ENCODE measurements around the gene TTC13. TPM values are rescaled to one million over a fixed set of nuclear protein-coding genes. Genes with fewer than 3 reads are reported as not detected.

Gene TTC13, protein sequence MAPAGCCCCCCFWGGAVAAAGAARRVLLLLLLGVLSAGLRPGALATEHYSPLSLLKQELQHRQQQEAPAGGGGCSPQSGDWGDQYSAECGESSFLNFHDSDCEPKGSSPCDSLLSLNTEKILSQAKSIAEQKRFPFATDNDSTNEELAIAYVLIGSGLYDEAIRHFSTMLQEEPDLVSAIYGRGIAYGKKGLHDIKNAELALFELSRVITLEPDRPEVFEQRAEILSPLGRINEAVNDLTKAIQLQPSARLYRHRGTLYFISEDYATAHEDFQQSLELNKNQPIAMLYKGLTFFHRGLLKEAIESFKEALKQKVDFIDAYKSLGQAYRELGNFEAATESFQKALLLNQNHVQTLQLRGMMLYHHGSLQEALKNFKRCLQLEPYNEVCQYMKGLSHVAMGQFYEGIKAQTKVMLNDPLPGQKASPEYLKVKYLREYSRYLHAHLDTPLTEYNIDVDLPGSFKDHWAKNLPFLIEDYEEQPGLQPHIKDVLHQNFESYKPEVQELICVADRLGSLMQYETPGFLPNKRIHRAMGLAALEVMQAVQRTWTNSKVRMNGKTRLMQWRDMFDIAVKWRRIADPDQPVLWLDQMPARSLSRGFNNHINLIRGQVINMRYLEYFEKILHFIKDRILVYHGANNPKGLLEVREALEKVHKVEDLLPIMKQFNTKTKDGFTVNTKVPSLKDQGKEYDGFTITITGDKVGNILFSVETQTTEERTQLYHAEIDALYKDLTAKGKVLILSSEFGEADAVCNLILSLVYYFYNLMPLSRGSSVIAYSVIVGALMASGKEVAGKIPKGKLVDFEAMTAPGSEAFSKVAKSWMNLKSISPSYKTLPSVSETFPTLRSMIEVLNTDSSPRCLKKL
- 4.1 and 7.8 TPM in 2 replicates for total RNA-seq

DNA sequence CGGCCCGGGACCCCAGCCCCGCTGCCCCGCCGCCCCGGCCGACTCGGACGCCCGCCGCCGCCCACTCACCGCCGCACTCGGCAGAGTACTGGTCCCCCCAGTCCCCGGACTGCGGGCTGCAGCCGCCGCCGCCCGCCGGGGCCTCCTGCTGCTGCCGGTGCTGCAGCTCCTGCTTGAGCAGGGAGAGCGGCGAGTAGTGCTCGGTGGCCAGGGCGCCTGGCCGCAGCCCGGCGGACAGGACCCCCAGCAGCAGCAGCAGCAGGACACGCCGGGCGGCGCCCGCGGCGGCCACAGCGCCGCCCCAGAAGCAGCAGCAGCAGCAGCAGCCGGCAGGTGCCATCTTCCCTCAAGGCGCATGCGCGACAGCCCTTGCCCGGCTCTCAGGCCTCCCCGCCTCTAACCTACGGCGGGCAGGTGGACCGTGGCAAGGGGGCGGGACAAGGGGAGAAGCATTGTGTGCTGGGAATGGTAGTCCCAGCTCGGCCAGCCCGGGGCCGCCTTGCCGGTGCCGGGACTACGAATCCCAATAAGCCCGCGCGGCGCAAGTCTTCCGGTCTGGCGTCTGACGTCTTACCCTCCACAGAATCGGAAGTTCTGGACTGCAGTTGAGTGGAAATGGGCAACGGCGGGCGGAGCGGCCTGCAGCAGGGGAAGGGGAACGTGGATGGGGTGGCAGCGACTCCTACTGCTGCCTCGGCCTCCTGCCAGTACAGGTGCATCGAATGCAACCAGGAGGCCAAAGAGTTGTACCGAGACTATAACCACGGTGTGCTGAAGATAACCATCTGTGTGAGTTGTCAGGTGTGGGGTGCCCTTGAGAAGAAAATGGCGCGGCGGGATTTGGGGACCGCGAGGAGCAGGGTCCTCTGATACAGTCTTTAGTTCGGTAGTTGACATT lies at the start of gene TTC13, which contains the start of gene ARV1:
TSS of gene TTC13 (minus strand) at position 371 of the 898 bp plus-strand sequence. CDS start at position 340, 31 bp downstream.
TSS of gene ARV1 (plus strand) at position 604 of the 898 bp plus-strand sequence. CDS start at position 616, 12 bp downstream.

DNA sequence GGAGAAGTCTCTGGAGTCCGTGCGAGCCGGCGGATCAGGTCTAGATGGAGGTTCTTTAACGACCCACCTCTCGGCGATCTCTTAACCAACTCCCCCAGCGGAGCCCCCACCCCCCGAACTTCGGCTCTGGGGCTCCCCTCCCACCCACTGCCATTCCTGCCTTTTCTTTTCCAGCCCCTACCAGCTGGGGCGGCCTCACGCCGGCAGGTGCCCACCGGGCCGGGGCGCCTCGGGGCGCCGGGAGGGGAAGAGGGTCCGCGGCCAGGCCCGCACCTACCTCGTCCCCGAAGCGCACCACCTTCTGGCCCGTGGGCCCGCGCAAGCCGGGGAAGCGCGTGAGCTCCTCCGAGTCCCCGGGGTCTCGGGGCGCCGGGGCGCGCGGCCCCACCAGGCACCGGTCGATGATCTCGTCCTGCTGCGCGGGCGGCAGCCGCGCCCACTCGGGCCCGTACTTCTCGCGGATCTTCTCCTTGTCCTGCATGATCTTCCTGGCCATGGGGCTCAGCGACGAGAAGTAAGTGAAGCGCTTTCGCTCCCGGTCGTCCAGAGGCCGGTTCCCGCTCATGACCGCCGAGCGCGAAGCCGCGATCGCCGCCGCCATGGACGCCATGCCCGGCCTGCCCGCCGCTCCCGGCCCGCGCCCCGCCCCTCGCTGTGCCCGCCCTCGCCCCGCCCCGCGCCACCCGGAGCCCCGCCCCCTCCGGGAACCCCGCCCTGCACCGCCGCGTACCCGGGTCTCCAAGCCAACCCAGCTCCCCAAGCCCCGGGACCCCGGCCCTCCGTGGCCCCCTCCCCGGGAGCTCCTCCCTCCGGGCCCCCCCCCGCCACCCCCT lies 110.5 kb downstream of the TTC13 start, which contains the start of gene C1orf198:
TSS of gene C1orf198 (minus strand) at position 619 of the 833 bp plus-strand sequence. CDS start at position 610, 9 bp downstream.

Other genes starting within 250 kb of the TTC13 start
- not detected in 2 replicates for gene CAPN9, start 231.5 kb downstream of the TTC13 start, total RNA-seq
- gene C1orf198, start 110.3 kb downstream of the TTC13 start, total RNA-seq = 9.3 and 28.4 TPM in 2 replicates
- 12.9 and 29.8 TPM in 2 replicates for gene ARV1, start 233 bp upstream of the TTC13 start, total RNA-seq
- 5.1 and 7.8 TPM in 2 replicates for gene FAM89A, start 61.4 kb upstream of the TTC13 start, total RNA-seq
- gene TRIM67, start 183.2 kb upstream of the TTC13 start, total RNA-seq = not detected in 2 replicates

Data from epithelial cell of alveolus of lung (primary cell).